GM23338 (cell line): Measurements from ENCODE around the gene TIGAR. TPM values are rescaled to one million over a fixed set of nuclear protein-coding genes. Genes with fewer than 3 reads are reported as not detected.

ENCODE experiments used
- ATAC-seq: fragments of 200-7000 bp; cut with Tn5 transposase; 3 replicates; pipeline ENCODE4 v1.9.1; 2020
- DNase-seq: peaks from one replicate; pipeline ENCODE4 v3.0.0-alpha.2; 2015; ENCODE audit warnings: low spot score
- H2AFZ ChIP-seq: fragments of 200-600 bp; sonication (generic); 2 replicates; pipeline ENCODE4 v1.8.0; 2016; ENCODE audit warnings: antibody characterized with exemption, mild to moderate bottlenecking, moderate library complexity
- H3F3A ChIP-seq: fragments of 200-600 bp; sonication (generic); replicated peaks from 2 replicates; pipeline ENCODE4 v1.8.0; 2017; ENCODE audit warnings: antibody characterized with exemption, mixed run types, low read depth
- H3K27ac ChIP-seq: fragments of 200-600 bp; sonication (generic); 2 replicates; pipeline ENCODE4 v1.6.1; 2016; ENCODE audit warnings: low read depth
- H3K27me3 ChIP-seq: fragments of 200-600 bp; sonication (generic); 2 replicates; pipeline ENCODE4 v1.8.0; 2016; ENCODE audit warnings: mild to moderate bottlenecking, mixed run types, moderate library complexity; ENCODE audit not compliant: insufficient read depth
- H3K36me3 ChIP-seq: fragments of 200-600 bp; sonication (generic); 2 replicates; pipeline ENCODE4 v1.8.0; 2016; ENCODE audit warnings: mild to moderate bottlenecking; ENCODE audit not compliant: insufficient read depth
- H3K4me1 ChIP-seq: fragments of 200-600 bp; sonication (generic); 2 replicates; pipeline ENCODE4 v1.8.0; 2016; ENCODE audit warnings: mild to moderate bottlenecking, moderate library complexity; ENCODE audit not compliant: insufficient read depth
- H3K4me2 ChIP-seq: fragments of 200-600 bp; sonication (generic); 2 replicates; pipeline ENCODE4 v1.7.1; 2017; ENCODE audit warnings: mixed run types
- H3K4me3 ChIP-seq: fragments of 200-600 bp; sonication (generic); 2 replicates; pipeline ENCODE4 v1.6.1; 2016; ENCODE audit warnings: mixed run types
- H3K79me2 ChIP-seq: fragments of 200-600 bp; sonication (generic); replicated peaks from 2 replicates; pipeline ENCODE4 v1.8.0; 2017; ENCODE audit warnings: mild to moderate bottlenecking; ENCODE audit not compliant: insufficient read depth
- H3K9me2 ChIP-seq: fragments of 200-600 bp; sonication (generic); 2 replicates; pipeline ENCODE4 v1.8.0; 2017; ENCODE audit not compliant: insufficient read depth
- H4K20me1 ChIP-seq: fragments of 200-600 bp; sonication (generic); replicated peaks from 2 replicates; pipeline ENCODE4 v1.8.0; 2017; ENCODE audit warnings: mild to moderate bottlenecking; ENCODE audit not compliant: insufficient read depth
- H3K27ac Mint-ChIP-seq: 2 replicates; pipeline ENCODE4 v1.8.0; 2020; ENCODE audit warnings: inconsistent platforms, mild to moderate bottlenecking, moderate library complexity, mixed read lengths
- H3K27me3 Mint-ChIP-seq: 3 replicates; pipeline ENCODE4 v1.8.0; 2022; ENCODE audit warnings: low read depth, mild to moderate bottlenecking, moderate library complexity, mixed read lengths, inconsistent platforms; ENCODE audit not compliant: insufficient read depth, poor library complexity
- H3K36me3 Mint-ChIP-seq: 3 replicates; pipeline ENCODE4 v1.8.0; 2021; ENCODE audit warnings: low read depth, mild to moderate bottlenecking, inconsistent platforms, moderate library complexity, mixed read lengths
- H3K4me1 Mint-ChIP-seq: 3 replicates; pipeline ENCODE4 v1.8.0; 2020; ENCODE audit warnings: mild to moderate bottlenecking, inconsistent platforms, mixed read lengths
- H3K4me3 Mint-ChIP-seq: 3 replicates; pipeline ENCODE4 v1.8.0; 2021; ENCODE audit warnings: moderate library complexity, mild to moderate bottlenecking, inconsistent platforms, mixed read lengths
- H3K9me3 Mint-ChIP-seq: 3 replicates; pipeline ENCODE4 v1.8.0; 2020; ENCODE audit warnings: moderate library complexity, mild to moderate bottlenecking, inconsistent platforms, mixed read lengths
- CTCF ChIP-seq, 2 experiments: fragments of 200-600 bp in 1 of 2; sonication (generic) in 1 of 2; conservative IDR thresholded peaks; 2 replicates each; pipeline versions ENCODE4 v1.5.1 to v1.6.1; 2016 to 2017; ENCODE audit warnings: antibody characterized with exemption in 2 of 2, low read depth in 2 of 2, mild to moderate bottlenecking in 2 of 2, moderate library complexity in 1 of 2
- ETS1 ChIP-seq: IDR thresholded peaks from 2 replicates; pipeline ENCODE4 v1.6.1; 2016; ENCODE audit warnings: antibody characterized with exemption
- STAT1 ChIP-seq: IDR thresholded peaks from one replicate; pipeline ENCODE4 v1.6.1; 2016; ENCODE audit warnings: antibody characterized with exemption; ENCODE audit not compliant: unreplicated experiment
- ZNF114 ChIP-seq: fragments of 250-450 bp; sonication (Bioruptor Pico); IDR thresholded peaks from 2 replicates; pipeline ENCODE4 v1.5.0; 2020; ENCODE audit warnings: mild to moderate bottlenecking, moderate library complexity
- ZNF462 ChIP-seq: fragments of 250-450 bp; sonication (Bioruptor Pico); IDR thresholded peaks from 2 replicates; pipeline ENCODE4 v1.5.0; 2020; ENCODE audit warnings: mild to moderate bottlenecking, moderate library complexity
- polyA plus RNA-seq: library from polyadenylated mRNA; unstranded; fragments of >200 nt; fragmentation: Nextera tagmentation; extraction: Ambion mirVana; gene quantifications from 2 replicates; pipeline ENCODE4 v1.2.1, GENCODE V29; 2016
- total RNA-seq: library from RNA; depleted of rRNA; stranded (reverse); fragments of >200 nt; shearing (Covaris generic); gene quantifications from 2 replicates; pipeline ENCODE4 v1.2.3, GENCODE V29; 2014

TIGAR gene
- total and polyA plus RNA-seq, 2 experiments from 2014 or later, result 10.4 to 13.3 TPM

- Histone ChIP-seq H3K9me2 (no peaks in the 10 kb centered on the region), H4K20me1 (peaks cover 48% of the 10 kb centered on the region), H3K27me3 (no peaks in the 10 kb centered on the region; the same call in 1 of the 2 replicates), H2AFZ (no peak overlapping the region), H3K36me3 (peaks cover 64% of the 10 kb centered on the region), H3F3A (peaks cover 37% of the 10 kb centered on the region), H3K4me3 (no peak overlapping the region), H3K27ac (no peak overlapping the region), H3K79me2 (peaks cover 95% of the 10 kb centered on the region), H3K4me2 (no peak overlapping the region), H3K4me1 (peaks cover 30% of the 10 kb centered on the region)
- DNase-seq (no peak), ATAC-seq (no peak)
- Mint-ChIP-seq H3K36me3 (peaks cover 92% of the 10 kb centered on the region), H3K9me3 (no peaks in the 10 kb centered on the region; the same call in 1 of the 3 replicates), H3K4me1 (peaks cover 59% of the 10 kb centered on the region), H3K27ac (peak overlapping the region; percentile 77), H3K4me3 (peak overlapping the region; percentile 48), H3K27me3 (peaks cover 29% of the 10 kb centered on the region)
- TF ChIP-seq ZNF462 (CRISPR knock-in tag) (no peak), STAT1 (no peak), ZNF114 (CRISPR knock-in tag) (no peak), ETS1 (no peak), CTCF (conservative IDR thresholded peaks at IDR 0.05; ENCODE audit: low read depth in 2 of 2) (no peak)
Measured at GRCh38 chr12:4278329-4279197, 42.5 kb upstream of the TIGAR start.
